Measurements from ENCODE around the gene ZNF784.

Gene ZNF784

DNA sequence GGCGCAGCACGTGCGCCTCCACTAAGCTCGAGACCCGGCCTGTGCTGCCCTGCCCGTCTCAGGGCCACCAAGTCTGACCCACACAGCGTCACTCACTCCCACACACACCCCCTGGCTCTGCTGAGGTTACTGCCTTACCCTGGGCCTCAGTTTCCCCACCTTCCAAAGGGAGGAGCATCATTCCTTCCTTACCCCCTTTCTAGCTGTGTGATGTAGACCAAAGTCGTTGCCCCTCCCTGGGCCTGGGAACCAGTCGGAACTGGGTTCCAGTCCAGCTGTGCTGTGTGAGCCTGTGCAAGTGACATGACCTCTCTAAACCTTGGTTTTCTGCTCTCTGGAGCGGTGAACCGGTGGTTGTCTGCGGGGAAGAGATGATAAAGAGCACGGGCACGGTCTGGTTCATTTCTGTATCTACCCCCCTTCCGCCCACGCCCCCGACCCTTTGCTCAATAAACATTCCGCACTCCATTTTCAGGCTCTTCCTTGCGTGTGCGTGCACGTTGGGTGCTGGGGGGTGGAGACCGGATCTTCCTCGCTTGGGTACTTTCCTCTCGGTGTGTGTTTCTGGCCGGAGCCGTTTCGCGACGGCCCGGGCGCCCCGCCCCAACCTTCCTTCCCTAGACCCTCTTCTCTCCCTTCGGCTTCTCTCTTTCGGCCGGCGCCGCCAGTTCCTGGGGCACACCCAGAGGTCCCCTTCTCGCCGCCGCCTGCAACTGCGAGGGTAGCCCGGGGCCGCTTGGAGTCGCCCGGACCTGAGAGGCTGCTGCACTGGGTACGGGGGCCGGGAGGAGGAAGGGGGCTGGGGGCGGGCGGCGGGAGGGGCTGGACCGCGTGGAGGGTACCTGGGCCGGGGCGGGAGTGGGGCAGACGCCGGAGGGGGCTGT is 18.9 kb upstream of the ZNF784 start, which contains the start of gene ZNF581 (continued):
- TF ChIP-seq, protein P1, sequence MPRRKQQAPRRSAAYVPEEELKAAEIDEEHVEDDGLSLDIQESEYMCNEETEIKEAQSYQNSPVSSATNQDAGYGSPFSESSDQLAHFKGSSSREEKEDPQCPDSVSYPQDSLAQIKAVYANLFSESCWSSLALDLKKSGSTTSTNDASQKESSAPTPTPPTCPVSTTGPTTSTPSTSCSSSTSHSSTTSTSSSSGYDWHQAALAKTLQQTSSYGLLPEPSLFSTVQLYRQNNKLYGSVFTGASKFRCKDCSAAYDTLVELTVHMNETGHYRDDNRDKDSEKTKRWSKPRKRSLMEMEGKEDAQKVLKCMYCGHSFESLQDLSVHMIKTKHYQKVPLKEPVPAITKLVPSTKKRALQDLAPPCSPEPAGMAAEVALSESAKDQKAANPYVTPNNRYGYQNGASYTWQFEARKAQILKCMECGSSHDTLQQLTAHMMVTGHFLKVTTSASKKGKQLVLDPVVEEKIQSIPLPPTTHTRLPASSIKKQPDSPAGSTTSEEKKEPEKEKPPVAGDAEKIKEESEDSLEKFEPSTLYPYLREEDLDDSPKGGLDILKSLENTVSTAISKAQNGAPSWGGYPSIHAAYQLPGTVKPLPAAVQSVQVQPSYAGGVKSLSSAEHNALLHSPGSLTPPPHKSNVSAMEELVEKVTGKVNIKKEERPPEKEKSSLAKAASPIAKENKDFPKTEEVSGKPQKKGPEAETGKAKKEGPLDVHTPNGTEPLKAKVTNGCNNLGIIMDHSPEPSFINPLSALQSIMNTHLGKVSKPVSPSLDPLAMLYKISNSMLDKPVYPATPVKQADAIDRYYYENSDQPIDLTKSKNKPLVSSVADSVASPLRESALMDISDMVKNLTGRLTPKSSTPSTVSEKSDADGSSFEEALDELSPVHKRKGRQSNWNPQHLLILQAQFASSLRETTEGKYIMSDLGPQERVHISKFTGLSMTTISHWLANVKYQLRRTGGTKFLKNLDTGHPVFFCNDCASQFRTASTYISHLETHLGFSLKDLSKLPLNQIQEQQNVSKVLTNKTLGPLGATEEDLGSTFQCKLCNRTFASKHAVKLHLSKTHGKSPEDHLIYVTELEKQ (tag by site-specific recombination; IDR thresholded peaks at IDR 0.05; ENCODE audit: borderline replicate concordance), result peak; percentile 39; the same call in 1 of the 2 replicates
- TF ChIP-seq, protein P2, sequence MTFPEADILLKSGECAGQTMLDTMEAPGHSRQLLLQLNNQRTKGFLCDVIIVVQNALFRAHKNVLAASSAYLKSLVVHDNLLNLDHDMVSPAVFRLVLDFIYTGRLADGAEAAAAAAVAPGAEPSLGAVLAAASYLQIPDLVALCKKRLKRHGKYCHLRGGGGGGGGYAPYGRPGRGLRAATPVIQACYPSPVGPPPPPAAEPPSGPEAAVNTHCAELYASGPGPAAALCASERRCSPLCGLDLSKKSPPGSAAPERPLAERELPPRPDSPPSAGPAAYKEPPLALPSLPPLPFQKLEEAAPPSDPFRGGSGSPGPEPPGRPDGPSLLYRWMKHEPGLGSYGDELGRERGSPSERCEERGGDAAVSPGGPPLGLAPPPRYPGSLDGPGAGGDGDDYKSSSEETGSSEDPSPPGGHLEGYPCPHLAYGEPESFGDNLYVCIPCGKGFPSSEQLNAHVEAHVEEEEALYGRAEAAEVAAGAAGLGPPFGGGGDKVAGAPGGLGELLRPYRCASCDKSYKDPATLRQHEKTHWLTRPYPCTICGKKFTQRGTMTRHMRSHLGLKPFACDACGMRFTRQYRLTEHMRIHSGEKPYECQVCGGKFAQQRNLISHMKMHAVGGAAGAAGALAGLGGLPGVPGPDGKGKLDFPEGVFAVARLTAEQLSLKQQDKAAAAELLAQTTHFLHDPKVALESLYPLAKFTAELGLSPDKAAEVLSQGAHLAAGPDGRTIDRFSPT (tag by site-specific recombination; IDR thresholded peaks at IDR 0.05), result peak; percentile 62; the same call in 1 of the 2 replicates
- TF ChIP-seq ZNF624 (tag by site-specific recombination; IDR thresholded peaks at IDR 0.05) (no peak), YY1 (tag by site-specific recombination; IDR thresholded peaks at IDR 0.05) (peak; percentile 76), ZNF837 (tag by site-specific recombination; IDR thresholded peaks at IDR 0.05) (no peak; the same call in 1 of the 2 replicates), ZBTB17 (tag by site-specific recombination; IDR thresholded peaks at IDR 0.05) (peak; percentile 96), ZBTB1 (tag by site-specific recombination; IDR thresholded peaks at IDR 0.05) (no peak), TRIM28 (IDR thresholded peaks at IDR 0.05; ENCODE audit: borderline replicate concordance, low read length) (no peak), ZNF391 (tag by site-specific recombination; IDR thresholded peaks at IDR 0.05; ENCODE audit: borderline replicate concordance, low read depth) (peak; percentile 96; the same call in 1 of the 2 replicates), ZNF596 (tag by site-specific recombination; IDR thresholded peaks at IDR 0.05) (no peak), ZNF768 (tag by site-specific recombination; IDR thresholded peaks at IDR 0.05) (peak; percentile 94), ZNF350 (tag by site-specific recombination; IDR thresholded peaks at IDR 0.05) (no peak), ZBTB7A (tag by site-specific recombination; IDR thresholded peaks at IDR 0.05; ENCODE audit: low read depth) (peak; percentile 97), EGR2 (tag by site-specific recombination; IDR thresholded peaks at IDR 0.05; ENCODE audit: low read depth) (peak; percentile 61), ZNF341 (tag by site-specific recombination; IDR thresholded peaks at IDR 0.05; ENCODE audit: low read depth) (peak; percentile 95), BCL11B (tag by site-specific recombination; IDR thresholded peaks at IDR 0.05; ENCODE audit: low read depth) (no peak; the same call in 1 of the 2 replicates), ZNF776 (tag by site-specific recombination; IDR thresholded peaks at IDR 0.05; ENCODE audit: borderline replicate concordance) (no peak), ZNF76 (tag by site-specific recombination; IDR thresholded peaks at IDR 0.05; ENCODE audit: borderline replicate concordance, low read depth) (peak; percentile 92), ZNF2 (tag by site-specific recombination; IDR thresholded peaks at IDR 0.05) (0 out of 2 replicates have a peak, but pooled peaks have one; percentile 74)
- TF ChIP-seq, protein P3, sequence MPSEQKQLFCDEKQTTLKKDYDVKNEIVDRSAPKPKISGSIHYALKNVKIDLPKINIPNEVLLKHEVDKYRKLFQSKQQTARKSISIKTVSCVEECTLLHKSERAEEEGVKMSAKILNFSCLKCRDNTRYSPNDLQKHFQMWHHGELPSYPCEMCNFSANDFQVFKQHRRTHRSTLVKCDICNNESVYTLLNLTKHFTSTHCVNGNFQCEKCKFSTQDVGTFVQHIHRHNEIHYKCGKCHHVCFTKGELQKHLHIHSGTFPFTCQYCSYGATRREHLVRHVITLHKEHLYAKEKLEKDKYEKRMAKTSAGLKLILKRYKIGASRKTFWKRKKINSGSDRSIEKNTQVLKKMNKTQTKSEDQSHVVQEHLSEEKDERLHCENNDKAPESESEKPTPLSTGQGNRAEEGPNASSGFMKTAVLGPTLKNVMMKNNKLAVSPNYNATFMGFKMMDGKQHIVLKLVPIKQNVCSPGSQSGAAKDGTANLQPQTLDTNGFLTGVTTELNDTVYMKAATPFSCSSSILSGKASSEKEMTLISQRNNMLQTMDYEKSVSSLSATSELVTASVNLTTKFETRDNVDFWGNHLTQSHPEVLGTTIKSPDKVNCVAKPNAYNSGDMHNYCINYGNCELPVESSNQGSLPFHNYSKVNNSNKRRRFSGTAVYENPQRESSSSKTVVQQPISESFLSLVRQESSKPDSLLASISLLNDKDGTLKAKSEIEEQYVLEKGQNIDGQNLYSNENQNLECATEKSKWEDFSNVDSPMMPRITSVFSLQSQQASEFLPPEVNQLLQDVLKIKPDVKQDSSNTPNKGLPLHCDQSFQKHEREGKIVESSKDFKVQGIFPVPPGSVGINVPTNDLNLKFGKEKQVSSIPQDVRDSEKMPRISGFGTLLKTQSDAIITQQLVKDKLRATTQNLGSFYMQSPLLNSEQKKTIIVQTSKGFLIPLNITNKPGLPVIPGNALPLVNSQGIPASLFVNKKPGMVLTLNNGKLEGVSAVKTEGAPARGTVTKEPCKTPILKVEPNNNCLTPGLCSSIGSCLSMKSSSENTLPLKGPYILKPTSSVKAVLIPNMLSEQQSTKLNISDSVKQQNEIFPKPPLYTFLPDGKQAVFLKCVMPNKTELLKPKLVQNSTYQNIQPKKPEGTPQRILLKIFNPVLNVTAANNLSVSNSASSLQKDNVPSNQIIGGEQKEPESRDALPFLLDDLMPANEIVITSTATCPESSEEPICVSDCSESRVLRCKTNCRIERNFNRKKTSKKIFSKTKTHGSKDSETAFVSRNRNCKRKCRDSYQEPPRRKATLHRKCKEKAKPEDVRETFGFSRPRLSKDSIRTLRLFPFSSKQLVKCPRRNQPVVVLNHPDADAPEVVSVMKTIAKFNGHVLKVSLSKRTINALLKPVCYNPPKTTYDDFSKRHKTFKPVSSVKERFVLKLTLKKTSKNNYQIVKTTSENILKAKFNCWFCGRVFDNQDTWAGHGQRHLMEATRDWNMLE (tag by site-specific recombination; conservative IDR thresholded peaks at IDR 0.05; ENCODE audit: low read depth), result peak; percentile 48; the same call in 1 of the 2 replicates
- TF ChIP-seq, protein P4, sequence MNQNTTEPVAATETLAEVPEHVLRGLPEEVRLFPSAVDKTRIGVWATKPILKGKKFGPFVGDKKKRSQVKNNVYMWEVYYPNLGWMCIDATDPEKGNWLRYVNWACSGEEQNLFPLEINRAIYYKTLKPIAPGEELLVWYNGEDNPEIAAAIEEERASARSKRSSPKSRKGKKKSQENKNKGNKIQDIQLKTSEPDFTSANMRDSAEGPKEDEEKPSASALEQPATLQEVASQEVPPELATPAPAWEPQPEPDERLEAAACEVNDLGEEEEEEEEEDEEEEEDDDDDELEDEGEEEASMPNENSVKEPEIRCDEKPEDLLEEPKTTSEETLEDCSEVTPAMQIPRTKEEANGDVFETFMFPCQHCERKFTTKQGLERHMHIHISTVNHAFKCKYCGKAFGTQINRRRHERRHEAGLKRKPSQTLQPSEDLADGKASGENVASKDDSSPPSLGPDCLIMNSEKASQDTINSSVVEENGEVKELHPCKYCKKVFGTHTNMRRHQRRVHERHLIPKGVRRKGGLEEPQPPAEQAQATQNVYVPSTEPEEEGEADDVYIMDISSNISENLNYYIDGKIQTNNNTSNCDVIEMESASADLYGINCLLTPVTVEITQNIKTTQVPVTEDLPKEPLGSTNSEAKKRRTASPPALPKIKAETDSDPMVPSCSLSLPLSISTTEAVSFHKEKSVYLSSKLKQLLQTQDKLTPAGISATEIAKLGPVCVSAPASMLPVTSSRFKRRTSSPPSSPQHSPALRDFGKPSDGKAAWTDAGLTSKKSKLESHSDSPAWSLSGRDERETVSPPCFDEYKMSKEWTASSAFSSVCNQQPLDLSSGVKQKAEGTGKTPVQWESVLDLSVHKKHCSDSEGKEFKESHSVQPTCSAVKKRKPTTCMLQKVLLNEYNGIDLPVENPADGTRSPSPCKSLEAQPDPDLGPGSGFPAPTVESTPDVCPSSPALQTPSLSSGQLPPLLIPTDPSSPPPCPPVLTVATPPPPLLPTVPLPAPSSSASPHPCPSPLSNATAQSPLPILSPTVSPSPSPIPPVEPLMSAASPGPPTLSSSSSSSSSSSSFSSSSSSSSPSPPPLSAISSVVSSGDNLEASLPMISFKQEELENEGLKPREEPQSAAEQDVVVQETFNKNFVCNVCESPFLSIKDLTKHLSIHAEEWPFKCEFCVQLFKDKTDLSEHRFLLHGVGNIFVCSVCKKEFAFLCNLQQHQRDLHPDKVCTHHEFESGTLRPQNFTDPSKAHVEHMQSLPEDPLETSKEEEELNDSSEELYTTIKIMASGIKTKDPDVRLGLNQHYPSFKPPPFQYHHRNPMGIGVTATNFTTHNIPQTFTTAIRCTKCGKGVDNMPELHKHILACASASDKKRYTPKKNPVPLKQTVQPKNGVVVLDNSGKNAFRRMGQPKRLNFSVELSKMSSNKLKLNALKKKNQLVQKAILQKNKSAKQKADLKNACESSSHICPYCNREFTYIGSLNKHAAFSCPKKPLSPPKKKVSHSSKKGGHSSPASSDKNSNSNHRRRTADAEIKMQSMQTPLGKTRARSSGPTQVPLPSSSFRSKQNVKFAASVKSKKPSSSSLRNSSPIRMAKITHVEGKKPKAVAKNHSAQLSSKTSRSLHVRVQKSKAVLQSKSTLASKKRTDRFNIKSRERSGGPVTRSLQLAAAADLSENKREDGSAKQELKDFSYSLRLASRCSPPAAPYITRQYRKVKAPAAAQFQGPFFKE (tag by site-specific recombination; IDR thresholded peaks at IDR 0.05; ENCODE audit: borderline replicate concordance), result no peak
